Measurements from ENCODE around the gene HCN1.

DNA sequence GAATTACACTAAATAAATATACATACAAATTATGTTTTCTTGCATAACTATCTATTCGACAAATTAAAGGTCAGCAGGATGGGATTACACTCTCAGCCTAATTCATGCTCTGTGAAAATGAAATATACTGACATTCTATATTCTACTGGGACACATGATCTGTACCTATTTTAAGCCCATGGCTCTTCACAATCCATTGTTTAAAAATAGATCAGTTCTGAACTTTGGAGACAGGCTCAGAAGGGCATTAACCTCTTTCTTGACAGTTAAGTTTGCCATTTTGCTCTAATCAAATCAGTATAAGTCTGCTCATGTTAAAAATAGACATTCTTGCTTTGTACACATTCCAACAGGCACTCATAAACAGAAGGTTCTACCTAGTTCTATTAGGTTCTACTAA is 361.2 kb downstream of the HCN1 start:
- no peak for TF ChIP-seq CTCF (IDR thresholded peaks at IDR 0.05)
- no peak for TF ChIP-seq POLR2A (IDR thresholded peaks at IDR 0.05)
